Glomerular visceral epithelial cell (primary cell): ENCODE data around the gene C6orf62.
A peak's percentile ranks its signal among the peaks of the same experiment; 100 is the strongest.
"Not testable (repeated sequence)": the region's sequence is repeated elsewhere in the genome, so short reads cannot be mapped to it uniquely, and the experiment has no call there.

Experiments used
- DNase-seq: peaks from one replicate; pipeline ENCODE4 v3.0.0-alpha.2; 2016; ENCODE audit errors: extremely low spot score

Gene C6orf62

GRCh38 chr6:24668066-24668996, 50.6 kb downstream of the C6orf62 start:
- DNase-seq, result not testable (repeated sequence)

DNA sequence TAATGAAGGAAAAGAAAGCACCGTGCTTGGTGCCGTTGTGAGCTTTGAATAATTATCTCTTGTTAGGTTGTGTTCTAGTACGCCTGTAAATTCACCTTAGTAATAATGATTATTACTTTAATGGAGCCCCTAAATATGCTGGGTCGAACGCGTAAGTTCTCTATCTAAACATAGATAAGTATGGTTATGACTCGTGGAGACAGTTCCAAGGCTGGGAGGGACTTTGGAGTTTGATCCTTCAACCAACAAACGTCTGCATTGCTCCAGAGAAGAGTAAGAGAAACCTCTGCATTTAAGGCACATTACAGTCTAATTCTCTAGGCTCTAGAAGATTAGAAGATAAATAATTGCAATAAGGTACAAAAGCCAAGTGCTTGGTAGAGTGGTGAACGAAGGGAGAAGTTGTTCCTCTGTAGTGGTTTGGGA, 51.6 kb downstream of the C6orf62 start:
- DNase-seq, result no peak

DNA sequence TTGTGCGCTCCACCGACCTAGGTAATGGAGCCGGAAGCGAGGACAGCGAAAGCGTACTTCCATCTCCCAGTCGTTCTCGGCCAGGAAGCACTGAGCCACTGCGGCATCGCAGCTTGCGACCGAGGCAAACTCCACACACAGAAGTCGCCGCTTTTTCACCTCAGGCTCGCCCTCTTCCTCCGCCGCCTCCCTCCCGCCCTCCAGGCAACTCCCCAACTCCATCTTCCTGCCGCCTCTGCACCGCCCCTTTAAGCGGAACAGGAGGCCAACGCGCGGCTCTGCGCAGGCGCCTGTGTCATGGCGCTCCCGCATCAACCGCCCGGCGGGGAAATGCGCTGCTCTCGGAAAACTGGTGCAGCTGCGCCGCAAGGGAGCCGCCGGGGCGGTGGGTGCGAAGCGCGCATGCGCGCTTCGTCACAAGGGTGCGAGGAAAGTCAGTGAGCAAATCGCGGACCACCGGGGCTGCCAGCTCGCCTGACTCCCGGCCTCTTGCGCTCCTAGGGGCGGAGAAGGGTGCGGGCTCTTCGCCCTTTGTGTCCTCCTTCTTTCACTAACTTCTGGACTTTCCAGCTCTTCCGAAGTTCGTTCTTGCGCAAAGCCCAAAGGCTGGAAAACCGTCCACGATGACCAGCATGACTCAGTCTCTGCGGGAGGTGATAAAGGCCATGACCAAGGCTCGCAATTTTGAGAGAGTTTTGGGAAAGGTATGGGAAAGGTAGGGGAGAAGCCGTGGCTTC, 52.1 kb downstream of the C6orf62 start, which contains the start of the genes ACOT13 and TDP2:
Gene ACOT13, plus strand, starts transcription at position 437 of the 737 bp plus-strand sequence. Its CDS starts 187 bp downstream, at position 624.
Gene TDP2, minus strand, starts transcription at position 259 of the 737 bp plus-strand sequence. Its CDS starts 37 bp downstream, at position 222.
- peak; percentile 99 for DNase-seq

GRCh38 chr6:24666097-24666640, 52.8 kb downstream of the C6orf62 start:
- peak; percentile 42 for DNase-seq

GRCh38 chr6:24664046-24664987, 54.6 kb downstream of the C6orf62 start:
- DNase-seq, result no peak

DNA sequence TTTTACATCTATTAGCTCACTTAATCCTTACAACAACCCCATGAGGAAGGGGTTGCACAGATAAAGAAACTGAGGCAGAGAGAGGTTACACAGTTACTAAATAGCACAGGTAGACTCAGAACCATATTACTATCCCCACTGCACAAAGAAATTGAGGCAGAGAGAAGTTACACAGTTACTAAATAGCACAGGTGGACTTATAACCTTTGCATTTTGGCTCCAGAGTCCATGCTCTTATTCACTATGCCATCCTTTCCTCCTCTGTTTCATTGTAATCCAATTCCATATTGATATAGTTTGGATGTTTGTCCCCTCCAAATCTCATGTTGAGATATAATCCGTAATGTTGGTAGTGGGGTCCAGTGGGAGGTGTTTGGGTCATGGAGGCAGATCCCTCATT, 55.8 kb downstream of the C6orf62 start:
- no peak for DNase-seq

DNA sequence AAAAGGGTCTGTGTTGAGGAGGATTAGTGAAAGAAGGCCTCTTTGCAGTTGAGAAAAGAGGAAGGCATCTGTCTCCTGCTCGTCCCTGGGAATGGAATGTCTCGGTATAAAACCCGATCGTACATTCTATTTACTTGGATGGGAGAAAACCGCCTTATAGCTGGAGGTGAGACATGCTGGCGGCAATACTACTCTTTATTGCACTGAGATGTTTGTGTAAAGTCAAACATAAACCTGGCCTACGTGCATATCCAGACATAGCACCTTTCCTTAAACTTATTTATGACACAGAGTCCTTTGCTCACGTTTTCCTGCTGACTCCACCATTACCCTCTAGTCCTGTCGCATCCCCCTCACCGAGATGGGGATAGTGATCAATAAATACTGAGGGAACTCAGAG, 56.7 kb downstream of the C6orf62 start:
- no peak for DNase-seq

- DNase-seq, result not testable (repeated sequence)
Observed at GRCh38 chr6:24661759-24662158, 57.2 kb downstream of the C6orf62 start.

GRCh38 chr6:24660105-24660504, 58.8 kb downstream of the C6orf62 start:
- DNase-seq, result no peak

DNA sequence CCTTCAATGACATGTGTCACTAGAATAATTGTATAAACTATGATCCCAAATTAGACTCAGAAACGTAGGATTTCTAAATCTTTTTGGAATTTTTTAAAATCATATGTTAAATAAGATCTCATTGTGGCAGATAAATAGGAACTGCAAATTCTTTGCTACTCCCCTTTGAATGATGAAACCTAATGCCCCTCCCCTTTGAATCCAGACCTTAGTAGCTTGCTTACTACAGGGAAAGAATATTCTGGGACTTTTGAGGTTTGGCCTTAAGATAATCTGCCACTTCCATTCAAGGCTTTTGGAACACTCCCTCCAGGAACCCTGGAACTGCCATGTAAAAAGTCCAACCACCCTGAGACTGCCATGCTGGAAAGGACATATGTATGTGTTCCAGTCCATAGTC, 59.4 kb downstream of the C6orf62 start:
- DNase-seq, result no peak

- DNase-seq, result no peak
Observed at GRCh38 chr6:24658573-24659560, 60.1 kb downstream of the C6orf62 start.

DNA sequence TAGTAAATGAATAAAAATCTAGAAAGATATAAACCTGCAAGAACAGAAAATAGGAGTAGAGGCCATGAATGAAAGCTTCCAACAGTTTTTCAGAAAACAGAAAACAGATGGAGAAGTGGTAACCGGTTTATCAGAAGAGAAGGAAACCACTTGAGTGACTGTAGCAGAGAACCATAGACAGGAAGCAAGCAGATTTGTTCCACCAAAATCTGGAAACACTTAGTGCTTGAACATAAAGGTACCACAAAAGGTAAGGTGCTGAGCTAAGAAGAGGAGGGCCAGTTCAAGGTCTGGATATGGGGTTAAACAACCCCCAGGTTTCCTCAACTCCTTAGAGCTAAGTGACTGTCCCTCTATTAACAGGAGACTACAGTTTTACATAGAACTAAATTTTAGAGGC, 63.7 kb downstream of the C6orf62 start:
- DNase-seq, result no peak
